Measurements from ENCODE around the gene L1CAM. TPM values are rescaled to one million over a fixed set of nuclear protein-coding genes. Genes with fewer than 3 reads are reported as not detected.

Gene L1CAM
- total and polyA plus RNA-seq, 2 of the 8 experiments (the other 6 are each of a cell fraction or from before 2014, with no cell fraction given): 11.0 to 43.0 TPM

DNA sequence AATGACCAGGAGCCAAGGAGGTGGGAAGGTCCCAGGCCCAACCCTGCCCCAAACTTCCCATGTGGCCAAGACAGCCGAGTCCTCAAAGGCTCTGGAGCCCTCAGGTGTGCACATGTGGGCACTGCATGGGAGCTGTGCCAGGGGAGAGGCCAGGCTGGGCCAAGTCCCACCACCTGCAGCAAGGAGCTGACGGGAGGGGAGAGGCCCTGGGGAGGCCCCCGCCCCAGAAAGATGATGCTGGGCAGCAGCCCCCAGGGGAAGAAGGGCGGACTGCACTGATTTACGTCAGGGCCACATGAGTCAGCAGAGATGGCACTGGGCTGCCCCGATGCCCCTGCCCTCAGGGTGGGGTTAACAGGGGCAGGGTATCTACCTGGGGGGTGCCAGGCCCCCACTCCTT is 1.4 kb downstream of the L1CAM start (continued):
- no peak for TF ChIP-seq CHD7 (IDR thresholded peaks at IDR 0.05; ENCODE audit: insufficient replicate concordance, low read length)
- TF ChIP-seq JUN (IDR thresholded peaks at IDR 0.05; ENCODE audit: low read depth, low read length): no peak
- TF ChIP-seq BRCA1 (IDR thresholded peaks at IDR 0.05; ENCODE audit: low read depth, low read length): no peak
- TF ChIP-seq TAF7 (optimal IDR thresholded peaks at IDR 0.05; ENCODE audit: borderline replicate concordance, low read depth, low read length): no peak
- TF ChIP-seq CTCF (IDR thresholded peaks at IDR 0.05; ENCODE audit: control extremely low read depth in 1 of 3, insufficient read depth in 1 of 3, low read depth in 1 of 3, low read length in 3 of 3): peak in 2 of 3 experiments; percentile 53 to 65; a peak in 3 of 4 replicates
- TF ChIP-seq BCL11A (IDR thresholded peaks at IDR 0.05; ENCODE audit: low read depth in 2 of 2, low read length in 2 of 2): no peak
- TF ChIP-seq MAX (IDR thresholded peaks at IDR 0.05): peak; percentile 19; the same call in 1 of the 2 replicates
- peak; percentile 72 to 85 for TF ChIP-seq RAD21 (IDR thresholded peaks at IDR 0.05 in 1 of 2, conservative IDR thresholded peaks at IDR 0.05 in 1 of 2; ENCODE audit: low read depth in 2 of 2, low read length in 2 of 2)
